WTC11 (cell line): ENCODE measurements around the gene ASB8. TPM values are rescaled to one million over a fixed set of nuclear protein-coding genes. Genes with fewer than 3 reads are reported as not detected.
A peak's percentile ranks its signal among the peaks of the same experiment; 100 is the strongest.

Experiments used
- ATAC-seq: fragments of 200-7000 bp; cut with Tn5 transposase; 2 replicates; pipeline ENCODE4 v1.10.0; 2021; ENCODE audit warnings: mild to moderate bottlenecking, moderate library complexity
- CTCF ChIA-PET: fragments of 300-600 bp; sonication (Branson Sonifier 250); formaldehyde crosslinking; loops from one replicate; lab custom pipeline; 2021; ENCODE audit warnings: antibody characterized with exemption; lab: Charles Lee
- POLR2A ChIA-PET: fragments of 350-600 bp; sonication (Branson Sonifier 250); formaldehyde crosslinking; loops from one replicate; lab custom pipeline; 2021; ENCODE audit warnings: antibody characterized with exemption; lab: Charles Lee
- DNase-seq: peaks from one replicate; pipeline ENCODE4 v3.0.0; 2021; ENCODE audit warnings: low spot score
- H3K27ac Mint-ChIP-seq: 2 replicates; pipeline ENCODE4 v1.8.0; 2021; ENCODE audit warnings: mixed read lengths
- H3K27me3 Mint-ChIP-seq: 2 replicates; pipeline ENCODE4 v1.8.0; 2021; ENCODE audit warnings: low read depth, mild to moderate bottlenecking, moderate library complexity, mixed read lengths
- H3K36me3 Mint-ChIP-seq: 2 replicates; pipeline ENCODE4 v1.8.0; 2021; ENCODE audit warnings: mixed read lengths
- H3K4me1 Mint-ChIP-seq: 2 replicates; pipeline ENCODE4 v1.8.0; 2022; ENCODE audit warnings: mixed read lengths
- H3K4me3 Mint-ChIP-seq: 2 replicates; pipeline ENCODE4 v1.8.0; 2021; ENCODE audit warnings: mild to moderate bottlenecking, moderate library complexity, mixed read lengths
- H3K9me3 Mint-ChIP-seq: 2 replicates; pipeline ENCODE4 v1.8.0; 2021; ENCODE audit warnings: mixed read lengths
- CBFB ChIP-seq: sonication (generic); formaldehyde crosslinking; IDR thresholded peaks from 2 replicates; pipeline ENCODE4 v1.8.1; 2022; ENCODE audit warnings: mild to moderate bottlenecking, low read depth, missing genetic modification reagents
- CREM ChIP-seq: sonication (generic); formaldehyde crosslinking; IDR thresholded peaks from 2 replicates; pipeline ENCODE4 v1.8.1; 2022; ENCODE audit warnings: mild to moderate bottlenecking, missing genetic modification reagents, moderate library complexity
- ESRRA ChIP-seq: sonication (generic); formaldehyde crosslinking; IDR thresholded peaks from 2 replicates; pipeline ENCODE4 v1.8.1; 2022; ENCODE audit warnings: mild to moderate bottlenecking, missing genetic modification reagents, borderline replicate concordance
- FOXJ3 ChIP-seq: sonication (generic); formaldehyde crosslinking; IDR thresholded peaks from 2 replicates; pipeline ENCODE4 v1.9.0; 2021; ENCODE audit warnings: missing genetic modification reagents, mild to moderate bottlenecking, borderline replicate concordance
- IRF1 ChIP-seq: sonication (generic); formaldehyde crosslinking; IDR thresholded peaks from 2 replicates; pipeline ENCODE4 v1.8.0; 2023; ENCODE audit warnings: missing genetic modification reagents
- MAX ChIP-seq: sonication (generic); formaldehyde crosslinking; IDR thresholded peaks from 2 replicates; pipeline ENCODE4 v1.8.0; 2022; ENCODE audit warnings: mild to moderate bottlenecking, missing genetic modification reagents
- NFE2L1 ChIP-seq: sonication (generic); formaldehyde crosslinking; IDR thresholded peaks from 2 replicates; pipeline ENCODE4 v1.8.1; 2023; ENCODE audit warnings: missing genetic modification reagents
- NR2C2 ChIP-seq: sonication (generic); formaldehyde crosslinking; IDR thresholded peaks from 2 replicates; pipeline ENCODE4 v1.8.0; 2022; ENCODE audit warnings: mild to moderate bottlenecking, missing genetic modification reagents
- TCF7 ChIP-seq: sonication (generic); formaldehyde crosslinking; IDR thresholded peaks from 2 replicates; pipeline ENCODE4 v1.8.0; 2022; ENCODE audit warnings: mild to moderate bottlenecking, low read depth, missing genetic modification reagents, moderate library complexity
- TEAD1 ChIP-seq: sonication (generic); formaldehyde crosslinking; IDR thresholded peaks from 2 replicates; pipeline ENCODE4 v1.8.0; 2022; ENCODE audit warnings: mild to moderate bottlenecking, missing genetic modification reagents
- TP53 ChIP-seq: sonication (generic); formaldehyde crosslinking; IDR thresholded peaks from 2 replicates; pipeline ENCODE4 v1.8.1; 2023; ENCODE audit warnings: mild to moderate bottlenecking, missing genetic modification reagents
- USF2 ChIP-seq: sonication (generic); formaldehyde crosslinking; IDR thresholded peaks from 2 replicates; pipeline ENCODE4 v1.8.1; 2023; ENCODE audit warnings: mild to moderate bottlenecking, missing genetic modification reagents, moderate library complexity
- ZBTB21 ChIP-seq: sonication (generic); formaldehyde crosslinking; IDR thresholded peaks from 2 replicates; pipeline ENCODE4 v1.8.1; 2023; ENCODE audit warnings: mild to moderate bottlenecking, missing genetic modification reagents, borderline replicate concordance
- ZBTB43 ChIP-seq: sonication (generic); formaldehyde crosslinking; IDR thresholded peaks from 2 replicates; pipeline ENCODE4 v1.8.1; 2023; ENCODE audit warnings: mild to moderate bottlenecking, missing genetic modification reagents
- ZNF138 ChIP-seq: sonication (generic); formaldehyde crosslinking; conservative IDR thresholded peaks from 2 replicates; pipeline ENCODE4 v1.8.1; 2022; ENCODE audit warnings: mild to moderate bottlenecking, moderate library complexity, missing genetic modification reagents
- ZNF219 ChIP-seq: sonication (generic); formaldehyde crosslinking; IDR thresholded peaks from 2 replicates; pipeline ENCODE4 v1.8.0; 2023; ENCODE audit warnings: missing genetic modification reagents, mild to moderate bottlenecking, borderline replicate concordance
- ZNF423 ChIP-seq: fragments of 250-450 bp; sonication (Bioruptor Pico); IDR thresholded peaks from 2 replicates; pipeline ENCODE4 v2.1.2; 2022; ENCODE audit warnings: mild to moderate bottlenecking, moderate library complexity
- ZNF532 ChIP-seq: fragments of 250-450 bp; sonication (Bioruptor Pico); IDR thresholded peaks from 2 replicates; pipeline ENCODE4 v1.9.0; 2021; ENCODE audit warnings: mild to moderate bottlenecking, borderline replicate concordance
- total RNA-seq: library from RNA; stranded (reverse); gene quantifications from 3 replicates; pipeline ENCODE4 v1.2.3, GENCODE V29; 2021

Gene ASB8
- total RNA-seq, 1 experiment from 2014 or later, result 7.4 TPM

GRCh38 chr12:48201091-48201490 lies 43.8 kb upstream of the ASB8 start:
- Mint-ChIP-seq H3K9me3 (peaks cover 32% of the 10 kb centered on the region), H3K36me3 (peaks cover 8% of the 10 kb centered on the region; the same call in 1 of the 2 replicates), H3K4me1 (0 out of 2 replicates have a peak, but pooled peaks cover 7% of the 10 kb centered on the region), H3K27ac (no peak overlapping the region), H3K4me3 (no peak overlapping the region), H3K27me3 (peaks cover 74% of the 10 kb centered on the region)
- DNase-seq, result no peak
- ATAC-seq, result no peak
- ChIA-PET CTCF (interaction anchor here (1.2 to 1.4 kb wide), 2 partner anchors 11 to 417 kb away, joined by 4 to 7 read pairs; no protein-coding TSS in a partner anchor), POLR2A (no interaction called here)
- no peak for TF ChIP-seq NR2C2 (CRISPR knock-in tag)
- TF ChIP-seq FOXJ3 (CRISPR knock-in tag), result no peak
- no peak for TF ChIP-seq ZNF423 (CRISPR knock-in tag)
- no peak for TF ChIP-seq CREM (CRISPR knock-in tag)
- TF ChIP-seq USF2, result no peak
- TF ChIP-seq IRF1, result no peak
- TF ChIP-seq ESRRA (CRISPR knock-in tag), result no peak
- no peak for TF ChIP-seq TCF7 (CRISPR knock-in tag)
- no peak for TF ChIP-seq TP53 (CRISPR knock-in tag)
- TF ChIP-seq ZBTB21, result no peak
- no peak for TF ChIP-seq ZNF532 (CRISPR knock-in tag)
- TF ChIP-seq NFE2L1 (CRISPR knock-in tag), result no peak
- TF ChIP-seq ZBTB43, result no peak
- TF ChIP-seq ZNF138, result no peak
- TF ChIP-seq MAX (CRISPR knock-in tag), result no peak
- no peak for TF ChIP-seq ZNF219 (CRISPR knock-in tag)
- TF ChIP-seq CBFB (CRISPR knock-in tag), result no peak
- TF ChIP-seq TEAD1 (CRISPR knock-in tag), result no peak

- CTCF ChIA-PET, result interaction anchor here (0.5 to 4.4 kb wide), 3 partner anchors 14 to 820 kb away, joined by 3 to 25 read pairs (median 3); no protein-coding TSS in a partner anchor
- DNase-seq (no peak), ATAC-seq (no peak)
- Mint-ChIP-seq H3K4me1 (0 out of 2 replicates have a peak, but pooled peaks cover 7% of the 10 kb centered on the region), H3K4me3 (peak overlapping the region; percentile 78), H3K27me3 (peaks cover 78% of the 10 kb centered on the region), H3K27ac (no peak overlapping the region), H3K36me3 (peaks cover 4% of the 10 kb centered on the region; the same call in 1 of the 2 replicates), H3K9me3 (peaks cover 27% of the 10 kb centered on the region)
- POLR2A ChIA-PET, result no interaction called here
- TF ChIP-seq ZNF423 (CRISPR knock-in tag), result no peak
These were observed 42.5 kb upstream of the ASB8 start for GRCh38 chr12:48199774-48200221.
